ENCODE measurements around the gene KIF13A.

GRCh38 chr6:17905611-17906592, 81.5 kb downstream of the KIF13A start:
- TF ChIP-seq CTCF (IDR thresholded peaks at IDR 0.05) (no peak), POLR2AphosphoS5 (IDR thresholded peaks at IDR 0.05; ENCODE audit: low read depth, low read length) (no peak), TCF7L2 (IDR thresholded peaks at IDR 0.05; ENCODE audit: low read depth, low read length) (no peak)
- TF ChIP-seq, protein P1, sequence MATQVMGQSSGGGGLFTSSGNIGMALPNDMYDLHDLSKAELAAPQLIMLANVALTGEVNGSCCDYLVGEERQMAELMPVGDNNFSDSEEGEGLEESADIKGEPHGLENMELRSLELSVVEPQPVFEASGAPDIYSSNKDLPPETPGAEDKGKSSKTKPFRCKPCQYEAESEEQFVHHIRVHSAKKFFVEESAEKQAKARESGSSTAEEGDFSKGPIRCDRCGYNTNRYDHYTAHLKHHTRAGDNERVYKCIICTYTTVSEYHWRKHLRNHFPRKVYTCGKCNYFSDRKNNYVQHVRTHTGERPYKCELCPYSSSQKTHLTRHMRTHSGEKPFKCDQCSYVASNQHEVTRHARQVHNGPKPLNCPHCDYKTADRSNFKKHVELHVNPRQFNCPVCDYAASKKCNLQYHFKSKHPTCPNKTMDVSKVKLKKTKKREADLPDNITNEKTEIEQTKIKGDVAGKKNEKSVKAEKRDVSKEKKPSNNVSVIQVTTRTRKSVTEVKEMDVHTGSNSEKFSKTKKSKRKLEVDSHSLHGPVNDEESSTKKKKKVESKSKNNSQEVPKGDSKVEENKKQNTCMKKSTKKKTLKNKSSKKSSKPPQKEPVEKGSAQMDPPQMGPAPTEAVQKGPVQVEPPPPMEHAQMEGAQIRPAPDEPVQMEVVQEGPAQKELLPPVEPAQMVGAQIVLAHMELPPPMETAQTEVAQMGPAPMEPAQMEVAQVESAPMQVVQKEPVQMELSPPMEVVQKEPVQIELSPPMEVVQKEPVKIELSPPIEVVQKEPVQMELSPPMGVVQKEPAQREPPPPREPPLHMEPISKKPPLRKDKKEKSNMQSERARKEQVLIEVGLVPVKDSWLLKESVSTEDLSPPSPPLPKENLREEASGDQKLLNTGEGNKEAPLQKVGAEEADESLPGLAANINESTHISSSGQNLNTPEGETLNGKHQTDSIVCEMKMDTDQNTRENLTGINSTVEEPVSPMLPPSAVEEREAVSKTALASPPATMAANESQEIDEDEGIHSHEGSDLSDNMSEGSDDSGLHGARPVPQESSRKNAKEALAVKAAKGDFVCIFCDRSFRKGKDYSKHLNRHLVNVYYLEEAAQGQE (IDR thresholded peaks at IDR 0.05; ENCODE audit: insufficient read depth in 1 of 2, low read depth in 2 of 2, low read length in 1 of 2), result no peak

Measured in Panc1 (cell line).